Posterior cingulate gyrus (tissue), 11 donors: Measurements from ENCODE around the gene SLC25A13.
"Not testable (repeated sequence)": the region's sequence is repeated elsewhere in the genome, so short reads cannot be mapped to it uniquely, and the experiment has no call there.

ENCODE experiments used
- DNase-seq, 10 donors: peaks; one replicate each; pipeline versions ENCODE4 v3.0.0 to v3.0.0-alpha.2; 2020 to 2021; ENCODE audit warnings: mixed read lengths in 3 of 10
- intact Hi-C: fragments of 100-400 bp; cut with DNase I; formaldehyde crosslinking; loops from one replicate; pipeline ENCODE4 v1.15.1; 2023

The SLC25A13 gene

DNA sequence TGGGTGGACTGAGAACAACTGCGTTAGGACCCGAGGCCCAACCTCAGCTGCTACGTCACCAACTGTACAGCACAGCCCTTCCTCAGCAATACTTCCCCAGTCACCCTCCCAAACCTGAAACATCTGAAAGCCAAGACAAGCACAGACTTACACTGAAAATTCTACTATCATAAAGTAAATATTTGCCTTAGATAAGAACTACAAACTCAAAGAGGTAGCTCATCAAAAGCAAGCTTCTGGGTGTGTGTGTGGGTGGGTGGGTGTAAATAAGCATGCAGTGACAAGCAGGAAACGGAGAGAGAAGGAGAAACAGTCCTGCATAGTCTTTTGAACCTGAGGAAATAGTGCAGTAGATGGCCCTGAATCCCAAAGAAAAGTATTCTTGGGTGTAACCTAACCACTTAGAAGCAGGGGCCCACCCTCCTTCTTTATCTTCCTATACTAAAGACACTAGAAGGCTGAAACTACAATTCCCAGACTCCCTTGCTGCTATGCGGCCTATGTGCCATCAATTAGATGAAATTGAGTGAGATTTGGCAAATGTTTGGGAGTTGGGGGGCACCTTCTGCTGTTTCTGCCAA is 18.7 kb downstream of the SLC25A13 start:
- intact Hi-C loops = no loop called here
- no peak for DNase-seq

DNA sequence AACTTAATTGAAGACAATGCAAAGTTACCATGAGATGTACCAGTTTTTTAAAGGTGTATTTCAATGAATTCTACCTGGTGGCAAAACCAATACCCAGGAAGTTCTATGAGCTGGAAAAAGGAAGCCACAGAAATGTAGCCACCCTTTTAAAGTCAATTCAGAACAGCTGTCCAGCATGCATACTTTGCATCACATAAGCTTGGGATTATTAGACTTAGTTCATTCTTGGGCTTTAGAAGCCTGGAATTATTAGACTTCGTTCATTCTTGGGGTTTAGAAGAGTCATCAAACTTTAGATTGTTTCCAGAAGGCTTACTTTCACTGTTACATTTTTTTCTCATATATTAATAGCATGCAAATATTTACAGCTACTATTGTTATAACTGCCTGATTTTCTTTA is 20.9 kb downstream of the SLC25A13 start:
- intact Hi-C loops = no loop called here
- no peak for DNase-seq

DNA sequence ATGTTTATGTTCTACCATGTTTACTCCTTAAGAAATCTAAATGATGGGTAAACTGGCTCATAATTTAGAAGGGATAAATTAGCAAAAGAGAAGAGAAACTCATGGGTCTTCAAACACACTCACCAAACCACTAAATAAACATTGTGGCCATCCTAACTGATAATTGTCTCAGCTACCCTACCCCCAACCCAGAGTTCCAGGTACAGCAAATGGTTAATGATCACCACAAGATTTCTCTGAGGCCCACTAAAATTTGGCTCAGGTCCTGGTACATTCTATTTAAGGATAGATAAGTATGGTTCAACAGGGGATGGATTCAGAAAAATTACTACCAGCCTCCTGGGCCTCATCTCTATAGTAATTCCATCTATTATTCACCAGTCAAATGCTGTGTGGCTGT is 21.4 kb downstream of the SLC25A13 start:
- intact Hi-C loops = no loop called here
- DNase-seq = no peak

DNA sequence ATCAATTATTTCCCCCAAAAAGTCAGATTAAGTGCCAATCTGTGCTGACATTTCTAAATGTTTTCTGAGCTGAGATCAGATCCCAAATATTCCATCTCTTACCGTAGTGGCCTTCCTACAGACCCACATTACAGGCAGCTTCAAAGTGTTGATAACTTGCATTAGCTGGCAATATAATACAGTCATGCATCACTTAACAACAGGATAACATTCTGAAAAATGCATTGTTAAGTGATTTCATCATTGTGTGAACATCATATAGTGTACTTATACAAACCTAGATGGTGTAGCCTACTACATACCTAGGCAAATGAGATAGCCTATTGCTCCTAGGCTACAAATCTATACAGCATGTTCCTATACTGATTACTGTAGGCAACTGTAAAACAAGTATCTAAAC is 22.4 kb downstream of the SLC25A13 start:
- no peak for DNase-seq
- intact Hi-C loops = no loop called here

DNA sequence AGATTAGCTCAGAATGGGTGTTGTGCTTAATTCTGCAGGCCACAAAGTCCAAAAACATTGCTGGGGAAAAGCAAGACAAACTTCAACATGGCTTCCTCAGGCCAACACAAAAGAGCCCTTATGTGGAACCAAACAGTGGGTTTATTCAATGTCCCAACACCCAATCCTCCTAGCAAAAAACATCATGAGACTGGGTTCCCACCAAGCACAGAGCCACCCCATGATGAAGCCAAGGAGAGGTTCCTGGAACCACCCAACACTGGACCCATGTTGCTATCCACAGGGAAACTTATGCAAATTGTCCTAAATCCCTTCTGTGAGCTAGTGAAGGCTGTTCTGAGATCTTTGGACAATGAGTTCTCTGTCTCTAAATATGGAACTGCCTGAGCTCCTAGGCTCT is 24.0 kb downstream of the SLC25A13 start:
- peak in 7 of 10 donors; percentile 19 to 92 (median 45) for DNase-seq
- intact Hi-C loops = no loop called here

DNA sequence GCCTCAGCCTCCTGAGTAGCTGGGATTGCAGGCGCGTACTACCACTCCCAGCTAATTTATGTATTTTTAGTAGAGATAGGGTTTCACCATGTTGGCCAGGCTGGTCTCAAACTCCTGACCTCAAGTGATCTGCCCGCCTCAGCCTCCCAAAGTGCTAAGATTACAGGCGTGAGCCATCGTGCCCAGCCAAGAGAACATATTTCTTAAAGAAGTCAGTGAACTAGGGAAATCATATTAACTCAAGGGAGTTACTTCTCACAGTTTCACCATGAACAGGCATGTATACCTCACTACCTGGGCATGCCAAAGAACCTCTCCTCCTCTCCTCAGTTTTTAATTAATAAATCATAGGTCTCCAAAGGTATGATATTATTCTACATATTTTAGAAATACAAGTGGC is 24.5 kb downstream of the SLC25A13 start:
- intact Hi-C loops = not testable (repeated sequence)

GRCh38 chr7:96293911-96294310 is 28.0 kb downstream of the SLC25A13 start:
- intact Hi-C loops, DNase-seq: not testable (repeated sequence)

More for the DNA sequence above, 24.5 kb downstream of the SLC25A13 start:
- not testable (repeated sequence) for DNase-seq

DNA sequence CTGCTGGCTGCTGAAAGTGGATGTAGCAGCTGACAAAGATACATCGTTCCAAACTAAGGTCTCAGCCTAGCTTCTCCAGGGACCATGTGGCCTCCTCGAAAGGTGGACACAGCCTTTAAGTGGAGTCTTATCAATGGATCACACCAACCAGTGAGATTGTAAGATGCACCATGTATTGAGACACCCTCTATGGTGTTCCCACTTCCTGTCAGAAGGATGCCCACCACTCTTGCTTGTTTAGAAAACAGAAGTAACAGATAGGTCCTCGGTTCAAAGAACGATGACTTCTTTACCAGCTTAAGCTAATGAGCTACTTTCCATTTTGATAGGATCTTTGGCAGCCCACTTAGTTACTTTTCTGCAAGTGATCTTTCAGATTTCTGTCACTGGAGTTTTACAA is 34.3 kb downstream of the SLC25A13 start:
- intact Hi-C loops = no loop called here
- DNase-seq = no peak

DNA sequence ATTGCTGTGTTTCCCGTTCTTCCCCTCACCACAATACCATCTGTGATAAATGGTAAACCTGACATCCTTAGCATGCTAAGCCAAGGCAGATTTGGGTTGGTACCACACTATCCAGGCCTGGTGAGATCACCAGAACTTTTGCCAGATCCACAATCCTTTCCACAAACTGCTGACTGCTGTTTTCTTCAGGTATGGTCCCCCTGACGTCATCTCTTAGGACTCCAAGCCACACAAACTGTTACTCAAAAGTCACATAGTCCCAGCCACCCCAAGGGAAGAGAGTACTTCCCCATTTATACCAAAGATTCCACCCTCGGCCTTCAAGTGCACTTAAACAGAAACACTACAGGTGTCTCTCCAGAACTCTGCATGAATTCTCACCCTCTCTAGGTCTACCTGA is 34.8 kb downstream of the SLC25A13 start:
- no peak for DNase-seq

GRCh38 chr7:96285579-96285978 is 36.3 kb downstream of the SLC25A13 start:
- no peak for DNase-seq
- intact Hi-C loops = no loop called here

More for the DNA sequence above, 34.8 kb downstream of the SLC25A13 start:
- intact Hi-C loops = no loop called here

GRCh38 chr7:96284835-96285234 is 37.1 kb downstream of the SLC25A13 start:
- intact Hi-C loops = no loop called here
- no peak for DNase-seq

GRCh38 chr7:96284240-96284639 is 37.7 kb downstream of the SLC25A13 start:
- DNase-seq = no peak
- intact Hi-C loops = no loop called here

GRCh38 chr7:96282835-96283234 is 39.1 kb downstream of the SLC25A13 start:
- no peak for DNase-seq
- intact Hi-C loops = no loop called here

- intact Hi-C loops = no loop called here
- no peak for DNase-seq
Observed at GRCh38 chr7:96277921-96278320, 44.0 kb downstream of the SLC25A13 start.

DNA sequence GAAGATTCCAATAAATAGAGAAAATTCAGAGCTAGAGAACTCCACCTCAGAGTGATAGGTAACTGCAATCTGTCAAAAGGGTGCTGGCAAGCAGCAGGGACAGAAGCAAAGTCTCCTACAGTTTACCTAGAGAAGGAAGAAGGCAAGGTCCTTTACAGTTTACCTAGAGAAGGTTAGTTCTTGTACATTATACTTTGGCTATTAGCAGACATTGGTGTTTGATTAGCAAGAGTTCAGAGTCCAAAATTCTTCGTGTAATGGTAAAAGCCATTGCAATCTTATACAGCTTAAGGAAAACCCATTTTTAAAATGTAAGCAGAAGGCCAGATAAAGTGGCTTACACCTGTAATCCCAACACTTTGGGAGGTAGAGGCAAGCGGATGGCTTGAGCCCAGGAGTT is 45.9 kb downstream of the SLC25A13 start:
- intact Hi-C loops = no loop called here
- DNase-seq = no peak

GRCh38 chr7:96273716-96274115 is 48.2 kb downstream of the SLC25A13 start:
- intact Hi-C loops = no loop called here
- DNase-seq = no peak

- no peak for DNase-seq
- intact Hi-C loops = no loop called here
Observed at GRCh38 chr7:96269246-96269994, 52.5 kb downstream of the SLC25A13 start.

GRCh38 chr7:96266580-96266979 is 55.3 kb downstream of the SLC25A13 start:
- intact Hi-C loops = no loop called here
- no peak for DNase-seq

GRCh38 chr7:96266015-96266414 is 55.9 kb downstream of the SLC25A13 start:
- intact Hi-C loops = no loop called here
- DNase-seq = no peak

DNA sequence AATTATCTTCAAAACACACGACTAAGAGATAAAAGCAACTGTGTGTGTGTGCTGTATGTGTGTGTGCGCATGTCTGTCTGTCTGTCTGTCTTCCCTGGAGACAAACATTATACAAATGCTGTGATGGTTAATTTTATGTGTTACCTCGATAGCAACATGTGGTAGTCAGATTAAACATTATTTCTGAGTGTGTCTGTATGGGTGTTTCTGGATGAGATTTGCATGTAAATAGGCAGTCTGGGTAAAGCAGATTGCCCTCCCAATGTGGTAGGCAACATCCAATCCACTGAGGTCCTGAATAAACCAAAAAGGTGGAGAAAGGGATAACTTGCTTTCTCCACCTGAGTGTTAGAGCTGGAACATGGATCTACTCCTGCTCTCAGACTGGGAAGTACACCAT is 67.9 kb downstream of the SLC25A13 start:
- no peak for DNase-seq
- intact Hi-C loops = no loop called here

- DNase-seq = no peak
- intact Hi-C loops = no loop called here
Observed at GRCh38 chr7:96253441-96253840, 68.5 kb downstream of the SLC25A13 start.

GRCh38 chr7:96250776-96251361 is 71.0 kb downstream of the SLC25A13 start:
- DNase-seq = no peak
- intact Hi-C loops = no loop called here
